CD14-positive monocyte (primary cell): ENCODE results near the gene SLAMF9. TPM values are rescaled to one million over a fixed set of nuclear protein-coding genes. Genes with fewer than 3 reads are reported as not detected.
A peak's percentile ranks its signal among the peaks of the same experiment; 100 is the strongest.

Source experiments
- DNase-seq, 3 donors: peaks; one replicate each; pipeline ENCODE4 v3.0.0-alpha.2; 2011 to 2022
- H2AFZ ChIP-seq: 2 replicates; pipeline ENCODE4 v1.6.0; 2012; ENCODE audit warnings: mild to moderate bottlenecking, low read depth, low read length, inconsistent platforms; ENCODE audit not compliant: insufficient read depth, poor library complexity, severe bottlenecking
- H3K27ac ChIP-seq, 2 donors: 1 replicate in 1 of 2; 2 replicates in 1 of 2; pipeline ENCODE4 v1.5.1; 2012 to 2013; ENCODE audit warnings: low read length in 2 of 2, control low read depth in 1 of 2, inconsistent platforms in 1 of 2, low read depth in 1 of 2, mild to moderate bottlenecking in 1 of 2
- H3K27me3 ChIP-seq, 2 donors: one replicate each; pipeline versions ENCODE4 v1.6.0 to v1.6.1; 2011 to 2013; ENCODE audit warnings: low read length in 2 of 2; ENCODE audit not compliant: control insufficient read depth in 2 of 2, insufficient read depth in 2 of 2
- H3K36me3 ChIP-seq, 2 donors: replicated peaks in 1 of 2; 1 replicate in 1 of 2; 2 replicates in 1 of 2; pipeline versions ENCODE4 v1.5.1 to v1.6.1; 2012 to 2013; ENCODE audit warnings: low read length in 2 of 2, control low read depth in 1 of 2, inconsistent platforms in 1 of 2, mild to moderate bottlenecking in 1 of 2; ENCODE audit not compliant: insufficient read depth in 2 of 2, control insufficient read depth in 1 of 2
- H3K4me1 ChIP-seq, 2 donors: 1 replicate in 1 of 2; 2 replicates in 1 of 2; pipeline versions ENCODE4 v1.5.1 to v1.6.1; 2012 to 2013; ENCODE audit warnings: low read length in 2 of 2, control low read depth in 1 of 2, inconsistent platforms in 1 of 2, mild to moderate bottlenecking in 1 of 2, moderate library complexity in 1 of 2; ENCODE audit not compliant: insufficient read depth in 2 of 2, control insufficient read depth in 1 of 2
- H3K4me2 ChIP-seq: replicated peaks from 2 replicates; pipeline ENCODE3; 2012; ENCODE audit warnings: low read length, moderate library complexity, mild to moderate bottlenecking; ENCODE audit not compliant: poor library complexity, severe bottlenecking; ENCODE audit errors: extremely low read depth
- H3K4me3 ChIP-seq, 3 experiments: fragments of 200-600 bp in 1 of 3; sonication (generic) in 1 of 3; replicated peaks in 1 of 3; 1 replicate in 2 of 3; 2 replicates in 1 of 3; pipeline ENCODE4 v1.5.1; 2011 to 2013; ENCODE audit warnings: low read length in 3 of 3, mild to moderate bottlenecking in 3 of 3, control low read depth in 2 of 3, low read depth in 2 of 3, inconsistent platforms in 1 of 3, moderate library complexity in 1 of 3
- H3K79me2 ChIP-seq: 2 replicates; pipeline ENCODE4 v1.6.0; 2012; ENCODE audit warnings: mild to moderate bottlenecking, control low read depth, inconsistent platforms, low read length, moderate library complexity; ENCODE audit not compliant: insufficient read depth
- H3K9ac ChIP-seq: 2 replicates; pipeline ENCODE4 v1.6.0; 2017; ENCODE audit warnings: low read length, mild to moderate bottlenecking; ENCODE audit not compliant: insufficient read depth, poor library complexity, severe bottlenecking
- H3K9me3 ChIP-seq, 2 donors: replicated peaks in 1 of 2; 1 replicate in 1 of 2; 2 replicates in 1 of 2; pipeline versions ENCODE4 v1.5.1 to v1.6.1; 2012 to 2013; ENCODE audit warnings: low read length in 2 of 2, control low read depth in 1 of 2; ENCODE audit not compliant: control insufficient read depth in 1 of 2, insufficient read depth in 1 of 2
- H4K20me1 ChIP-seq: 2 replicates; pipeline ENCODE4 v1.6.0; 2012; ENCODE audit warnings: mild to moderate bottlenecking, low read length, control low read depth, moderate library complexity; ENCODE audit not compliant: insufficient read depth
- H3K27ac Mint-ChIP-seq, 7 donors: one replicate each; pipeline ENCODE4 v1.8.0; 2020; ENCODE audit warnings: mild to moderate bottlenecking in 7 of 7, mixed read lengths in 7 of 7, moderate library complexity in 6 of 7, inconsistent platforms in 2 of 7
- H3K27me3 Mint-ChIP-seq, 3 donors: one replicate each; pipeline ENCODE4 v1.8.0; 2021 to 2022; ENCODE audit warnings: low read depth in 3 of 3, mild to moderate bottlenecking in 3 of 3, mixed read lengths in 3 of 3, moderate library complexity in 3 of 3, inconsistent platforms in 1 of 3
- H3K36me3 Mint-ChIP-seq, 2 donors: one replicate each; pipeline ENCODE4 v1.8.0; 2020; ENCODE audit warnings: mixed read lengths in 2 of 2, inconsistent platforms in 1 of 2, mild to moderate bottlenecking in 1 of 2
- H3K4me1 Mint-ChIP-seq: one replicate; pipeline ENCODE4 v1.8.0; 2020; ENCODE audit warnings: mild to moderate bottlenecking, mixed read lengths
- H3K4me3 Mint-ChIP-seq, 2 donors: one replicate each; pipeline ENCODE4 v1.8.0; 2020; ENCODE audit warnings: mild to moderate bottlenecking in 2 of 2, mixed read lengths in 2 of 2, moderate library complexity in 1 of 2
- H3K9me3 Mint-ChIP-seq, 7 donors: one replicate each; pipeline ENCODE4 v1.8.0; 2020 to 2022; ENCODE audit warnings: mixed read lengths in 7 of 7, mild to moderate bottlenecking in 6 of 7, moderate library complexity in 6 of 7, inconsistent platforms in 2 of 7
- WGBS: methylation state at CpG from one replicate; pipeline ENCODE4 v1.1.5; 2013; ENCODE audit warnings: missing lambda C conversion rate; ENCODE audit not compliant: insufficient coverage; 5-methylcytosine and 5-hydroxymethylcytosine counted together
- intact Hi-C, 2 donors: fragments of 100-400 bp; cut with micrococcal nuclease; formaldehyde crosslinking; loops; one replicate each; pipeline versions ENCODE4 v1.15.0 to v1.15.1; 2023
- polyA plus RNA-seq, 3 donors: library from polyadenylated mRNA; depleted of rRNA in 1 of 3; unstranded in 2 of 3; stranded (reverse) in 1 of 3; fragments of 300-500 nt in 2 of 3; fragments of >200 nt in 1 of 3; fragmentation: Illumina TruSeq in 2 of 3; gene quantifications; 1 replicate in 2 of 3; 2 replicates in 1 of 3; pipeline ENCODE4 v1.2.3, GENCODE V29; 2012 to 2021
- TF ChIP-seq, protein P1 (sequence below): fragments of 200-600 bp; IDR thresholded peaks from one replicate; pipeline ENCODE4 v1.8.0; 2022; ENCODE audit warnings: antibody characterized with exemption, mild to moderate bottlenecking

Gene SLAMF9
- polyA plus RNA-seq, 3 donors, result 0.17 TPM; not detected in 2

- no peak overlapping the region for H2AFZ ChIP-seq
- Mint-ChIP-seq H3K4me3 (no peak overlapping the region), H3K36me3 (peaks cover 74 to 84% of the 10 kb centered on the region in 2 donors), H3K9me3 (no peaks in the 10 kb centered on the region), H3K27me3 (peaks cover 1 to 11% (median 1%) of the 10 kb centered on the region in 3 donors), H3K4me1 (peaks cover 35% of the 10 kb centered on the region), H3K27ac (peak overlapping the region; percentile 49 to 100 (median 74))
- peaks cover 53% of the 10 kb centered on the region for H4K20me1 ChIP-seq
- no peak overlapping the region for H3K9ac ChIP-seq
- no peak overlapping the region for H3K4me2 ChIP-seq
- intact Hi-C loops, result no loop called here
- peaks cover 47 to 61% of the 10 kb centered on the region in 2 donors for H3K36me3 ChIP-seq
- TF ChIP-seq, protein P1, sequence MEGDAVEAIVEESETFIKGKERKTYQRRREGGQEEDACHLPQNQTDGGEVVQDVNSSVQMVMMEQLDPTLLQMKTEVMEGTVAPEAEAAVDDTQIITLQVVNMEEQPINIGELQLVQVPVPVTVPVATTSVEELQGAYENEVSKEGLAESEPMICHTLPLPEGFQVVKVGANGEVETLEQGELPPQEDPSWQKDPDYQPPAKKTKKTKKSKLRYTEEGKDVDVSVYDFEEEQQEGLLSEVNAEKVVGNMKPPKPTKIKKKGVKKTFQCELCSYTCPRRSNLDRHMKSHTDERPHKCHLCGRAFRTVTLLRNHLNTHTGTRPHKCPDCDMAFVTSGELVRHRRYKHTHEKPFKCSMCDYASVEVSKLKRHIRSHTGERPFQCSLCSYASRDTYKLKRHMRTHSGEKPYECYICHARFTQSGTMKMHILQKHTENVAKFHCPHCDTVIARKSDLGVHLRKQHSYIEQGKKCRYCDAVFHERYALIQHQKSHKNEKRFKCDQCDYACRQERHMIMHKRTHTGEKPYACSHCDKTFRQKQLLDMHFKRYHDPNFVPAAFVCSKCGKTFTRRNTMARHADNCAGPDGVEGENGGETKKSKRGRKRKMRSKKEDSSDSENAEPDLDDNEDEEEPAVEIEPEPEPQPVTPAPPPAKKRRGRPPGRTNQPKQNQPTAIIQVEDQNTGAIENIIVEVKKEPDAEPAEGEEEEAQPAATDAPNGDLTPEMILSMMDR, result no peak
- no peaks in the 10 kb centered on the region for H3K27me3 ChIP-seq
- no peak overlapping the region for H3K4me3 ChIP-seq
- H3K4me1 ChIP-seq, result peaks cover 31% of the 10 kb centered on the region in 2 donors
- peak overlapping the region in 1 of 2 donors; percentile 26 for H3K27ac ChIP-seq
- DNase-seq, result no peak
- H3K9me3 ChIP-seq, result no peaks in the 10 kb centered on the region
- H3K79me2 ChIP-seq, result peaks cover 54% of the 10 kb centered on the region
- WGBS, result 93% methylated on average over 6 of the region's 10 CpGs
These were observed 34.7 kb downstream of the SLAMF9 start for GRCh38 chr1:159919236-159919865.

GRCh38 chr1:159918352-159919200 lies 35.5 kb downstream of the SLAMF9 start:
- 85% methylated on average over 10 of the region's 13 CpGs for WGBS
- Histone ChIP-seq H3K79me2 (peaks cover 46% of the 10 kb centered on the region), H4K20me1 (peaks cover 53% of the 10 kb centered on the region), H2AFZ (no peak overlapping the region), H3K9ac (no peak overlapping the region), H3K4me1 (peaks cover 27 to 31% of the 10 kb centered on the region in 2 donors), H3K27me3 (no peaks in the 10 kb centered on the region), H3K4me2 (no peak overlapping the region), H3K27ac (peak overlapping the region in 1 of 2 donors; percentile 61), H3K36me3 (peaks cover 47 to 64% of the 10 kb centered on the region in 2 donors), H3K4me3 (no peak overlapping the region), H3K9me3 (no peaks in the 10 kb centered on the region)
- intact Hi-C loops, result no loop called here
- Mint-ChIP-seq H3K36me3 (peaks cover 75 to 86% of the 10 kb centered on the region in 2 donors), H3K9me3 (no peaks in the 10 kb centered on the region), H3K27me3 (peaks cover 1 to 5% (median 1%) of the 10 kb centered on the region in 3 donors), H3K4me3 (no peak overlapping the region), H3K27ac (peak overlapping the region in 5 of 7 donors; percentile 37 to 88 (median 77)), H3K4me1 (peaks cover 32% of the 10 kb centered on the region)
- no peak for DNase-seq
- TF ChIP-seq, protein P1, result no peak
